ENCODE data around the gene ICE2.

ICE2 gene

DNA sequence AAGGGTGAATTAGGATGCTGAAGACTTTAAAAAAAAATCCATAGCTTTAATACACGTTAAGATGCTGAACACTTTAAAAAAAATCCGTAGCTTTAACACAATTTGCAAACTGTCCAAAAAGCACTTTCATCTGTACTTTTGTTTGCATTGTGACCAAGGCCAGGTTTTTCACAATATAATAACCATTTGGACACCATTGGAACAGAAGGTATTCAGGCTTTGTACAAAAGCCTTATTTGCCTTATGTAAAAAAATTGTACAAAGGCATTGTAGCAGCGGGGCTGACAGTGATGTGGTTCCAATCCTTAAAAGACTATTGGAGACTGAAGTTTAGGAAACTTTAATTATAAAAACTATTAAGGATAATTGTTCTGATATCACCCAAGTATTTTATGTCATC lies 15.2 kb upstream of the ICE2 start:
- TF ChIP-seq REST (IDR thresholded peaks at IDR 0.05; ENCODE audit: insufficient replicate concordance, low read depth) (no peak), GABPA (IDR thresholded peaks at IDR 0.05; ENCODE audit: low read depth) (no peak)
- Histone ChIP-seq H3K27ac (replicated peaks) (no peak overlapping the region), H3K4me3 (replicated peaks; ENCODE audit: insufficient read depth, low read length) (no peak overlapping the region), H3K27me3 (ENCODE audit: insufficient read depth, poor library complexity, severe bottlenecking) (no peaks in the 10 kb centered on the region)
- DNase-seq (ENCODE audit: low read depth in 1 of 2, low spot score in 1 of 2) = no peak

DNA sequence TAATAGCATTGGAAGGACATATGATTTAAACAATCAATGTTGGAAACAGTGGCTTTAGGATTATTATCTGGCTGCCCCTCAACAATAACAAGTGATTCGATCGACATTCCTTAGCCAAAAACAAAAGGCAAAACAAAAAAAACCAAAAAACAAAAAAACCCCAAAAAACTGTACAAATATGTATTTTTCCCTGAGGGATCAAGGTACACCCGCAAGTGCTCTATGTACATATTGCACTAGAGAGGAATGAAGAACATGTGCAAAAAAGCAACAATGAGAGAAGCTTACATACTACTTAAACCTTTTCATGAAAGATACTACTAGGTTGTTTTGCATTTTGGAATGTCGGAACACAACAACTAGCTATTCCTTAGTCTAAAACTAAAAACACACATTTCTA lies 14.2 kb upstream of the ICE2 start:
- TF ChIP-seq CTCF (IDR thresholded peaks at IDR 0.05; ENCODE audit: insufficient read depth, low read length) = no peak
- no peak for TF ChIP-seq SPI1 (IDR thresholded peaks at IDR 0.05; ENCODE audit: borderline replicate concordance, low read depth)
- TF ChIP-seq GABPA (IDR thresholded peaks at IDR 0.05; ENCODE audit: low read depth) = no peak
- no peak for TF ChIP-seq POLR2AphosphoS5 (IDR thresholded peaks at IDR 0.05; ENCODE audit: low read depth)
- no peak for TF ChIP-seq REST (IDR thresholded peaks at IDR 0.05; ENCODE audit: insufficient replicate concordance, low read depth)
- no peak for DNase-seq (ENCODE audit: low read depth in 1 of 2, low spot score in 1 of 2)

DNA sequence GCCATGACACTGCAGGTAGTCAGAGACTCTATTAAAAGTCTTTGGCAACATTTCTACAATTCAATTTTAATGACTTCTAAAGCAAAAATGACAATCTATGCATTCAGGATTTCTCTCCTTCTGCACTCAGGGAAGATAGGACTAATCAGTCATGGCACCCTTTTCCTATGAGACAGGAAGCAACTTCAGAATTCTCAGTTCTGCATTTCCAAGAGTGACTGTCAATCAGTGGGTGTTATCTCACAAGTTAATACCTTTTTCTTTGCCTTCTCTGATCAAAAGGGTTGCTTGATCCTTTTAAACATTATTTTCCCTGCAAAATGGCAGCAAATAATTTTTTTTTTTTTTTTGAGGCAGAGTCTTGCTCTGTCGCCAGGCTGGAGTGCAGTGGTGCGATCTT lies 7.8 kb upstream of the ICE2 start:
- no peak for TF ChIP-seq CTCF (IDR thresholded peaks at IDR 0.05; ENCODE audit: insufficient read depth, low read length)
- TF ChIP-seq SPI1 (IDR thresholded peaks at IDR 0.05; ENCODE audit: borderline replicate concordance, low read depth) = no peak
- no peak for TF ChIP-seq POLR2AphosphoS5 (IDR thresholded peaks at IDR 0.05; ENCODE audit: low read depth)
- no peak for TF ChIP-seq REST (IDR thresholded peaks at IDR 0.05; ENCODE audit: insufficient replicate concordance, low read depth)
- TF ChIP-seq GABPA (IDR thresholded peaks at IDR 0.05; ENCODE audit: low read depth) = no peak
- no peak overlapping the region for H3K4me3 ChIP-seq (replicated peaks; ENCODE audit: insufficient read depth, low read length)
- DNase-seq (ENCODE audit: low read depth in 1 of 2, low spot score in 1 of 2) = no peak
- H3K27ac ChIP-seq (replicated peaks) = no peak overlapping the region
- H3K27me3 ChIP-seq (ENCODE audit: insufficient read depth, poor library complexity, severe bottlenecking) = no peaks in the 10 kb centered on the region

More for the DNA sequence above, 14.2 kb upstream of the ICE2 start:
- H3K27ac ChIP-seq (replicated peaks) = no peak overlapping the region
- no peaks in the 10 kb centered on the region for H3K27me3 ChIP-seq (ENCODE audit: insufficient read depth, poor library complexity, severe bottlenecking)
- H3K4me3 ChIP-seq (replicated peaks; ENCODE audit: insufficient read depth, low read length) = no peak overlapping the region

Data from HL-60 (cell line).